RPMI8226 (cell line): ENCODE data around the gene DIP2C.
A peak's percentile ranks its signal among the peaks of the same experiment; 100 is the strongest.
"Not testable (repeated sequence)": the region's sequence is repeated elsewhere in the genome, so short reads cannot be mapped to it uniquely, and the experiment has no call there.

Experiments
- DNase-seq: peaks from one replicate; pipeline ENCODE4 v3.0.0-alpha.2; 2015

Gene DIP2C

GRCh38 chr10:491667-492424 lies 197.6 kb downstream of the DIP2C start:
- no peak for DNase-seq

GRCh38 chr10:490891-491571 lies 198.4 kb downstream of the DIP2C start:
- DNase-seq, result no peak

- DNase-seq, result no peak
Observed at GRCh38 chr10:490256-490655, 199.2 kb downstream of the DIP2C start.

- no peak for DNase-seq
Observed at GRCh38 chr10:489330-489729, 200.1 kb downstream of the DIP2C start.

- DNase-seq, result no peak
Observed at GRCh38 chr10:488933-489215, 200.6 kb downstream of the DIP2C start.

GRCh38 chr10:488081-488932 lies 201.2 kb downstream of the DIP2C start:
- DNase-seq, result no peak

- no peak for DNase-seq
Observed at GRCh38 chr10:486666-487322, 202.7 kb downstream of the DIP2C start.

- DNase-seq, result no peak
Observed at GRCh38 chr10:486206-486605, 203.3 kb downstream of the DIP2C start.

GRCh38 chr10:485776-486175 lies 203.7 kb downstream of the DIP2C start:
- no peak for DNase-seq

- DNase-seq, result peak; percentile 74
Observed at GRCh38 chr10:484925-485661, 204.4 kb downstream of the DIP2C start.

GRCh38 chr10:484441-484924 lies 205.0 kb downstream of the DIP2C start:
- peak; percentile 80 for DNase-seq

GRCh38 chr10:483261-483660 lies 206.2 kb downstream of the DIP2C start:
- DNase-seq, result no peak

GRCh38 chr10:482848-483247 lies 206.6 kb downstream of the DIP2C start:
- DNase-seq, result no peak

- no peak for DNase-seq
Observed at GRCh38 chr10:482051-482501, 207.4 kb downstream of the DIP2C start.

- DNase-seq, result no peak
Observed at GRCh38 chr10:481628-482027, 207.8 kb downstream of the DIP2C start.

GRCh38 chr10:480928-481552 lies 208.4 kb downstream of the DIP2C start:
- DNase-seq, result no peak

- no peak for DNase-seq
Observed at GRCh38 chr10:480498-480927, 209.0 kb downstream of the DIP2C start.

- DNase-seq, result not testable (repeated sequence)
Observed at GRCh38 chr10:479706-480497, 209.6 kb downstream of the DIP2C start.

GRCh38 chr10:478471-479245 lies 210.8 kb downstream of the DIP2C start:
- DNase-seq, result no peak

- no peak for DNase-seq
Observed at GRCh38 chr10:477620-478019, 211.8 kb downstream of the DIP2C start.
